ENCODE data around the gene RTN4R.
"Not testable (repeated sequence)": the region's sequence is repeated elsewhere in the genome, so short reads cannot be mapped to it uniquely, and the experiment has no call there.

DNA sequence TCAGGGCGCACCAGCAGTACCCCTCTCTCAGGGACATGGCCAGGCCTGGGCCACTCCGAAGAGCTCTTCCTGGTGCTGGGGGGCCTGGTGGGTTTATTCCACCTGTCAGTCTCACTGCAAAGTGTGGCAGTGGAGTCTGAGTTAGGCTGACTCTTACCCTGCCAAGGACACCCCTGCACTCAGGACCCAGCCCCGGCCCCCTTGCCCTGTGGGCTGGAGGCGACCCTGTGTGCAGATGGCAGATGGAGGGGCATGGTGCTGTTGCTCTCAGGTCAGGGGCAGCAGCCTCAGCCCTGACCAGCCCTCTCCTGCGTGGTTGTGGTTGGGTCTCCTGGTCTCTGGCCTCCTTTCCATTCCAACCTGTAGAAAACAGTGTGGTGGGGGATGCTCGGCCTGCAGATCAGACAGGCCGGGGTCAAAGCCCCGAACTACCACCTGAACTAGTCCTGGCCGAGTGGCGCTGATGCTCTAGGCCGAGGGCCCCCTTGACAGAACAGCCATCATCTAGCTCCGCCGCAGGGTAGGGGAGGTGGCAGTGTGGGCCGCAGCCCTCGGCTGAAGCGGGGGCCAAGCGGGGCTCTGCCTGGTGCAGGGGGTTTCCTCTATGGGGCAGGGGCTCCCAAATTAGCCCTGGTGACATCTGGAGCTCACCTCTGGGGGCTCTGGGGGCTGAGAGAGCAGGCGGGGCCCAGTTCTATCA lies 10.0 kb upstream of the RTN4R start:
- TF ChIP-seq CTCF, POLR2A (IDR thresholded peaks at IDR 0.05): not testable (repeated sequence)
